Neural progenitor cell (in vitro differentiated cells): ENCODE results near the gene EPN1. TPM values are rescaled to one million over a fixed set of nuclear protein-coding genes. Genes with fewer than 3 reads are reported as not detected.

Experiments
- DNase-seq: peaks from one replicate; pipeline ENCODE4 v3.0.0-alpha.2; 2016; ENCODE audit warnings: low spot score
- H2AFZ ChIP-seq: fragments of 200-600 bp; sonication (generic); replicated peaks from 2 replicates; pipeline ENCODE4 v1.6.1; 2016; ENCODE audit warnings: antibody characterized with exemption
- H3F3A ChIP-seq: fragments of 200-600 bp; sonication (generic); 2 replicates; pipeline ENCODE4 v1.6.1; 2016; ENCODE audit warnings: antibody characterized with exemption, low read depth
- H3K27ac ChIP-seq: fragments of 200-600 bp; sonication (generic); 2 replicates; pipeline ENCODE4 v1.5.1; 2016; ENCODE audit warnings: mild to moderate bottlenecking
- H3K27me3 ChIP-seq: fragments of 200-600 bp; sonication (generic); 2 replicates; pipeline ENCODE4 v1.6.1; 2016; ENCODE audit warnings: mild to moderate bottlenecking, moderate library complexity
- H3K36me3 ChIP-seq: fragments of 200-600 bp; sonication (generic); 2 replicates; pipeline ENCODE4 v1.5.1; 2016
- H3K4me1 ChIP-seq: fragments of 200-600 bp; sonication (generic); 2 replicates; pipeline ENCODE4 v1.6.1; 2016; ENCODE audit warnings: mixed run types
- H3K4me2 ChIP-seq: fragments of 200-600 bp; sonication (generic); 2 replicates; pipeline ENCODE4 v1.6.1; 2016
- H3K4me3 ChIP-seq: fragments of 200-600 bp; sonication (generic); 2 replicates; pipeline ENCODE4 v1.5.1; 2016
- H3K79me2 ChIP-seq: fragments of 200-600 bp; sonication (generic); 2 replicates; pipeline ENCODE4 v1.6.1; 2016; ENCODE audit warnings: low read depth
- H3K9ac ChIP-seq: fragments of 200-600 bp; sonication (generic); 2 replicates; pipeline ENCODE4 v1.6.1; 2016
- H3K9me3 ChIP-seq: fragments of 200-600 bp; sonication (generic); 2 replicates; pipeline ENCODE4 v1.5.1; 2016; ENCODE audit warnings: low read depth
- H4K20me1 ChIP-seq: fragments of 200-600 bp; sonication (generic); 2 replicates; pipeline ENCODE4 v1.6.1; 2016; ENCODE audit warnings: low read depth
- H3K27ac Mint-ChIP-seq: 3 replicates; pipeline ENCODE4 v1.8.0; 2021; ENCODE audit warnings: mixed read lengths
- H3K27me3 Mint-ChIP-seq: 2 replicates; pipeline ENCODE4 v1.8.0; 2022; ENCODE audit warnings: low read depth, mild to moderate bottlenecking, inconsistent platforms, moderate library complexity, mixed read lengths; ENCODE audit not compliant: insufficient read depth
- H3K36me3 Mint-ChIP-seq: 3 replicates; pipeline ENCODE4 v1.8.0; 2021; ENCODE audit warnings: mixed read lengths
- H3K4me1 Mint-ChIP-seq: 3 replicates; pipeline ENCODE4 v1.8.0; 2021; ENCODE audit warnings: mixed read lengths
- H3K4me3 Mint-ChIP-seq: 3 replicates; pipeline ENCODE4 v1.8.0; 2021; ENCODE audit warnings: mild to moderate bottlenecking, moderate library complexity, mixed read lengths
- H3K9me3 Mint-ChIP-seq: 3 replicates; pipeline ENCODE4 v1.8.0; 2020; ENCODE audit warnings: mixed read lengths
- EZH2 ChIP-seq: fragments of 200-600 bp; sonication (generic); IDR thresholded peaks from 2 replicates; pipeline ENCODE4 v1.6.1; 2017; ENCODE audit warnings: antibody characterized with exemption, mild to moderate bottlenecking, moderate library complexity
- EZH2phosphoT487 ChIP-seq: fragments of 200-600 bp; sonication (generic); IDR thresholded peaks from 2 replicates; pipeline ENCODE4 v1.6.1; 2017; ENCODE audit warnings: antibody characterized with exemption
- total RNA-seq: library from RNA; depleted of rRNA; stranded (reverse); fragments of >200 nt; gene quantifications from 2 replicates; pipeline ENCODE4 v1.2.3, GENCODE V29; 2015; ENCODE audit warnings: low replicate concordance
- TF ChIP-seq, protein P1 (sequence below): fragments of 200-600 bp; sonication (generic); IDR thresholded peaks from 2 replicates; pipeline ENCODE4 v1.5.1; 2017; ENCODE audit warnings: antibody characterized with exemption, mild to moderate bottlenecking

Gene EPN1
- 16.1 and 75.0 TPM in 2 replicates for total RNA-seq

GRCh38 chr19:55674841-55675660, at the start of gene EPN1:
Gene EPN1 (plus strand): TSS chr19:55675226. CDS start chr19:55678628, 3,402 bp downstream.
- DNase-seq = peak; percentile 100
- Mint-ChIP-seq H3K9me3 (no peaks in the 10 kb centered on the region), H3K36me3 (peaks cover 21% of the 10 kb centered on the region), H3K4me1 (peaks cover 36% of the 10 kb centered on the region), H3K27ac (peak within 1 kb of the TSS; percentile 85), H3K4me3 (peak within 1 kb of the TSS; percentile 98), H3K27me3 (peaks cover 12% of the 10 kb centered on the region)
- Histone ChIP-seq H3K79me2 (peaks cover 84% of the 10 kb centered on the region), H3K9me3 (no peaks in the 10 kb centered on the region), H3K27me3 (no peaks in the 10 kb centered on the region), H2AFZ (peak within 1 kb of the TSS; percentile 23), H3K36me3 (no peaks in the 10 kb centered on the region), H3K9ac (peak within 1 kb of the TSS; percentile 84), H3K4me3 (peak within 1 kb of the TSS; percentile 70), H3K27ac (peak within 1 kb of the TSS; percentile 56), H3K4me1 (peaks cover 19% of the 10 kb centered on the region), H4K20me1 (peaks cover 65% of the 10 kb centered on the region), H3K4me2 (peak within 1 kb of the TSS; percentile 87), H3F3A (peaks cover 41% of the 10 kb centered on the region)
- TF ChIP-seq EZH2 = no peak
- TF ChIP-seq, protein P1, sequence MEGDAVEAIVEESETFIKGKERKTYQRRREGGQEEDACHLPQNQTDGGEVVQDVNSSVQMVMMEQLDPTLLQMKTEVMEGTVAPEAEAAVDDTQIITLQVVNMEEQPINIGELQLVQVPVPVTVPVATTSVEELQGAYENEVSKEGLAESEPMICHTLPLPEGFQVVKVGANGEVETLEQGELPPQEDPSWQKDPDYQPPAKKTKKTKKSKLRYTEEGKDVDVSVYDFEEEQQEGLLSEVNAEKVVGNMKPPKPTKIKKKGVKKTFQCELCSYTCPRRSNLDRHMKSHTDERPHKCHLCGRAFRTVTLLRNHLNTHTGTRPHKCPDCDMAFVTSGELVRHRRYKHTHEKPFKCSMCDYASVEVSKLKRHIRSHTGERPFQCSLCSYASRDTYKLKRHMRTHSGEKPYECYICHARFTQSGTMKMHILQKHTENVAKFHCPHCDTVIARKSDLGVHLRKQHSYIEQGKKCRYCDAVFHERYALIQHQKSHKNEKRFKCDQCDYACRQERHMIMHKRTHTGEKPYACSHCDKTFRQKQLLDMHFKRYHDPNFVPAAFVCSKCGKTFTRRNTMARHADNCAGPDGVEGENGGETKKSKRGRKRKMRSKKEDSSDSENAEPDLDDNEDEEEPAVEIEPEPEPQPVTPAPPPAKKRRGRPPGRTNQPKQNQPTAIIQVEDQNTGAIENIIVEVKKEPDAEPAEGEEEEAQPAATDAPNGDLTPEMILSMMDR = no peak
- no peak for TF ChIP-seq EZH2phosphoT487

GRCh38 chr19:55626350-55626749, 48.7 kb upstream of the EPN1 start:
- H3K9ac ChIP-seq = no peak overlapping the region
- H3K4me2 ChIP-seq = no peak overlapping the region
- peaks cover 2% of the 10 kb centered on the region for H3K27me3 Mint-ChIP-seq
- H3K36me3 ChIP-seq = no peaks in the 10 kb centered on the region
- peaks cover 20% of the 10 kb centered on the region for H3K4me1 Mint-ChIP-seq
- peaks cover 21% of the 10 kb centered on the region for H3F3A ChIP-seq
- H3K27ac Mint-ChIP-seq = no peak overlapping the region
- H3K4me3 Mint-ChIP-seq = no peak overlapping the region
- peaks cover 5% of the 10 kb centered on the region for H3K4me1 ChIP-seq
- peaks cover 12% of the 10 kb centered on the region for H3K79me2 ChIP-seq
- no peaks in the 10 kb centered on the region for H3K9me3 ChIP-seq
- peaks cover 12% of the 10 kb centered on the region for H4K20me1 ChIP-seq
- H3K4me3 ChIP-seq = no peak overlapping the region
- no peaks in the 10 kb centered on the region for H3K9me3 Mint-ChIP-seq
- H3K27me3 ChIP-seq = no peaks in the 10 kb centered on the region
- H2AFZ ChIP-seq = no peak overlapping the region
- H3K36me3 Mint-ChIP-seq = no peaks in the 10 kb centered on the region
- TF ChIP-seq, protein P1 = no peak
- TF ChIP-seq EZH2 (no peak), EZH2phosphoT487 (no peak)
- no peak for DNase-seq
- no peak overlapping the region for H3K27ac ChIP-seq

DNA sequence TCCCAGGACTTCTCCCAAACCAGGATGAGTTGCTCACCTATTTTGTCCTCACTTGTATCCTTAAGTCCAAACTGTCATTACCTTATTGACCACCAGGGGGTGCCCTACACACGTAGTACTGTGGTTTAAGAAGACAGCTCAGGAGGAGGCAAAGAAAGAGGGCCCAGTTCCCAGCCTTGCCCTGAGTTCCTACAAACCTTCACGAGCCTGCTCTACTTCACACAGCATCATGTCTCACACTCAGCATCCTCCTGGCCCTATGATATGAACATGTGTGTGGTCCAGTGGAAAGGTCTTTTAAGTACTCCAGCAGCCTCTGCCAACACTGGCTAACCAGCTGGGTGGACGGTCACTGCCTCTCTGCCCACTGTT, 42.6 kb upstream of the EPN1 start:
- Histone ChIP-seq H3K9ac (no peak overlapping the region), H2AFZ (no peak overlapping the region), H3K79me2 (peaks cover 24% of the 10 kb centered on the region), H3K36me3 (no peaks in the 10 kb centered on the region), H3K4me3 (no peak overlapping the region), H4K20me1 (peaks cover 12% of the 10 kb centered on the region), H3K4me1 (peaks cover 6% of the 10 kb centered on the region), H3K9me3 (no peaks in the 10 kb centered on the region), H3K27ac (no peak overlapping the region), H3K27me3 (no peaks in the 10 kb centered on the region), H3K4me2 (no peak overlapping the region), H3F3A (peaks cover 15% of the 10 kb centered on the region)
- H3K4me3 Mint-ChIP-seq = peak overlapping the region; percentile 2
- no peak for TF ChIP-seq EZH2phosphoT487
- TF ChIP-seq, protein P1 = peak; percentile 91
- peak; percentile 26 for TF ChIP-seq EZH2
- no peaks in the 10 kb centered on the region for H3K36me3 Mint-ChIP-seq
- no peak overlapping the region for H3K27ac Mint-ChIP-seq
- no peaks in the 10 kb centered on the region for H3K9me3 Mint-ChIP-seq
- H3K4me1 Mint-ChIP-seq = peaks cover 26% of the 10 kb centered on the region
- DNase-seq = peak; percentile 97
- H3K27me3 Mint-ChIP-seq = peaks cover 13% of the 10 kb centered on the region
